Breast epithelium (tissue), 3 donors: Measurements from ENCODE around the gene FANK1.

Experiments
- POLR2A ChIP-seq: fragments of 450-650 bp; IDR thresholded peaks from one replicate; pipeline ENCODE4 v1.6.1; 2016; ENCODE audit warnings: antibody characterized with exemption, mild to moderate bottlenecking, moderate library complexity
- POLR2AphosphoS5 ChIP-seq, 3 donors: sonication (generic); formaldehyde crosslinking; IDR thresholded peaks; one replicate each; pipeline ENCODE4 v1.6.1; 2017; ENCODE audit warnings: antibody characterized with exemption in 3 of 3
- TF ChIP-seq, protein P1 (sequence below), 3 donors: fragments of 450-650 bp; IDR thresholded peaks; one replicate each; pipeline ENCODE4 v1.5.1; 2016 to 2017; ENCODE audit warnings: antibody characterized with exemption in 3 of 3, mild to moderate bottlenecking in 3 of 3, moderate library complexity in 3 of 3

GRCh38 chr10:126042906-126043305 is 146.5 kb downstream of the FANK1 start:
- TF ChIP-seq POLR2AphosphoS5 (IDR thresholded peaks at IDR 0.05) (no peak), POLR2A (no peak)
- TF ChIP-seq, protein P1, sequence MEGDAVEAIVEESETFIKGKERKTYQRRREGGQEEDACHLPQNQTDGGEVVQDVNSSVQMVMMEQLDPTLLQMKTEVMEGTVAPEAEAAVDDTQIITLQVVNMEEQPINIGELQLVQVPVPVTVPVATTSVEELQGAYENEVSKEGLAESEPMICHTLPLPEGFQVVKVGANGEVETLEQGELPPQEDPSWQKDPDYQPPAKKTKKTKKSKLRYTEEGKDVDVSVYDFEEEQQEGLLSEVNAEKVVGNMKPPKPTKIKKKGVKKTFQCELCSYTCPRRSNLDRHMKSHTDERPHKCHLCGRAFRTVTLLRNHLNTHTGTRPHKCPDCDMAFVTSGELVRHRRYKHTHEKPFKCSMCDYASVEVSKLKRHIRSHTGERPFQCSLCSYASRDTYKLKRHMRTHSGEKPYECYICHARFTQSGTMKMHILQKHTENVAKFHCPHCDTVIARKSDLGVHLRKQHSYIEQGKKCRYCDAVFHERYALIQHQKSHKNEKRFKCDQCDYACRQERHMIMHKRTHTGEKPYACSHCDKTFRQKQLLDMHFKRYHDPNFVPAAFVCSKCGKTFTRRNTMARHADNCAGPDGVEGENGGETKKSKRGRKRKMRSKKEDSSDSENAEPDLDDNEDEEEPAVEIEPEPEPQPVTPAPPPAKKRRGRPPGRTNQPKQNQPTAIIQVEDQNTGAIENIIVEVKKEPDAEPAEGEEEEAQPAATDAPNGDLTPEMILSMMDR (IDR thresholded peaks at IDR 0.05), result no peak
